HepG2 (cell line): ENCODE results near the gene MRFAP1L1. TPM values are rescaled to one million over a fixed set of nuclear protein-coding genes. Genes with fewer than 3 reads are reported as not detected.

ENCODE experiments used
- ARNT2 ChIP-seq: sonication (generic); formaldehyde crosslinking; IDR thresholded peaks from 2 replicates; pipeline ENCODE4 v1.8.0; 2022; ENCODE audit warnings: mild to moderate bottlenecking, low read depth, missing genetic modification reagents, moderate library complexity
- DNMT1 ChIP-seq: sonication (generic); formaldehyde crosslinking; IDR thresholded peaks from 2 replicates; pipeline ENCODE4 v1.5.1; 2020; ENCODE audit warnings: mild to moderate bottlenecking, missing genetic modification reagents
- DNMT3B ChIP-seq: conservative IDR thresholded peaks from 2 replicates; pipeline ENCODE4 v1.6.1; 2016; ENCODE audit warnings: missing biosample characterization, control low read depth
- IKZF4 ChIP-seq: sonication (generic); formaldehyde crosslinking; IDR thresholded peaks from 2 replicates; pipeline ENCODE4 v1.5.1; 2020; ENCODE audit warnings: borderline replicate concordance, mild to moderate bottlenecking, low read depth, missing genetic modification reagents; ENCODE audit errors: not compliant biosample characterization
- JUND ChIP-seq: sonication (generic); formaldehyde crosslinking; IDR thresholded peaks from 2 replicates; pipeline ENCODE4 v1.8.0; 2022; ENCODE audit warnings: mild to moderate bottlenecking, missing genetic modification reagents
- PPARG ChIP-seq: conservative IDR thresholded peaks from 2 replicates; pipeline ENCODE4 v1.6.1; 2016; ENCODE audit warnings: missing biosample characterization, missing genetic modification reagents
- RBM39 ChIP-seq: fragments of 200-400 bp; formaldehyde crosslinking; IDR thresholded peaks from one replicate; pipeline ENCODE4 v1.6.1; 2018; ENCODE audit warnings: antibody characterized with exemption, mild to moderate bottlenecking, low read depth, low read length; ENCODE audit not compliant: poor library complexity, severe bottlenecking
- RXRB ChIP-seq: IDR thresholded peaks from 2 replicates; pipeline ENCODE4 v1.6.1; 2016; ENCODE audit warnings: borderline replicate concordance, missing genetic modification reagents, missing compliant biosample characterization
- SMAD1 ChIP-seq: sonication (generic); formaldehyde crosslinking; IDR thresholded peaks from 2 replicates; pipeline ENCODE4 v1.4.0; 2020; ENCODE audit warnings: missing genetic modification reagents, low read depth, mild to moderate bottlenecking, borderline replicate concordance
- SNAPC2 ChIP-seq: sonication (generic); formaldehyde crosslinking; IDR thresholded peaks from 2 replicates; pipeline ENCODE4 v1.8.1; 2022; ENCODE audit warnings: mild to moderate bottlenecking, missing genetic modification reagents
- SP5 ChIP-seq: IDR thresholded peaks from 2 replicates; pipeline ENCODE4 v1.6.1; 2016; ENCODE audit warnings: low read depth, borderline replicate concordance
- TAF1 ChIP-seq: sonication (generic); formaldehyde crosslinking; IDR thresholded peaks from 2 replicates; pipeline ENCODE4 v1.4.0; 2020; ENCODE audit warnings: missing genetic modification reagents
- TGIF2 ChIP-seq: IDR thresholded peaks from 2 replicates; pipeline ENCODE4 v1.6.1; 2016; ENCODE audit warnings: control low read depth, missing compliant biosample characterization
- ZBTB20 ChIP-seq: sonication (generic); formaldehyde crosslinking; IDR thresholded peaks from 2 replicates; pipeline ENCODE4 v1.8.1; 2023; ENCODE audit warnings: missing genetic modification reagents, low read depth, mild to moderate bottlenecking, borderline replicate concordance
- ZNF335 ChIP-seq: sonication (generic); formaldehyde crosslinking; IDR thresholded peaks from 2 replicates; pipeline ENCODE4 v1.4.0; 2020; ENCODE audit warnings: missing genetic modification reagents
- ZNF564 ChIP-seq: sonication (generic); formaldehyde crosslinking; IDR thresholded peaks from 2 replicates; pipeline ENCODE4 v1.8.1; 2023; ENCODE audit warnings: mild to moderate bottlenecking, missing genetic modification reagents
- ZNF678 ChIP-seq: sonication (generic); formaldehyde crosslinking; IDR thresholded peaks from 2 replicates; pipeline ENCODE4 v1.4.0; 2020; ENCODE audit warnings: mild to moderate bottlenecking, missing genetic modification reagents
- ZSCAN22 ChIP-seq: sonication (generic); formaldehyde crosslinking; IDR thresholded peaks from 2 replicates; pipeline ENCODE4 v1.4.0; 2020; ENCODE audit warnings: mild to moderate bottlenecking, missing genetic modification reagents
- polyA plus RNA-seq, 8 experiments: library from polyadenylated mRNA; depleted of rRNA in 3 of 8; stranded (reverse) in 7 of 8; unstranded in 1 of 8; fragments of >200 nt; fragmentation: Illumina TruSeq in 4 of 8; extraction: Trizol in 4 of 8; gene quantifications; 2 replicates each; pipeline versions ENCODE4 v1.2.1 to v1.2.3, GENCODE V29; 2011 to 2016; ENCODE audit warnings: low read depth in 4 of 8, missing spikeins in 1 of 8, mixed read lengths in 1 of 8; ENCODE audit not compliant: insufficient read depth in 1 of 8
- total RNA-seq, 5 experiments: library from RNA; depleted of rRNA; stranded (reverse); fragments of >200 nt; fragmentation: Illumina TruSeq; extraction: Trizol; gene quantifications; 2 replicates each; pipeline ENCODE4 v1.2.3, GENCODE V29; 2016; ENCODE audit warnings: low read depth in 1 of 5
- TF ChIP-seq, protein P1 (sequence below): sonication (generic); formaldehyde crosslinking; IDR thresholded peaks from 2 replicates; pipeline ENCODE4 v1.4.0; 2020; ENCODE audit warnings: mild to moderate bottlenecking, missing genetic modification reagents, borderline replicate concordance
- TF ChIP-seq, protein P2 (sequence below): fragments of 450-650 bp; IDR thresholded peaks from 2 replicates; pipeline ENCODE4 v1.6.1; 2017; ENCODE audit warnings: mild to moderate bottlenecking
- TF ChIP-seq, protein P3 (sequence below): sonication (generic); formaldehyde crosslinking; conservative IDR thresholded peaks from 2 replicates; pipeline ENCODE4 v1.5.0; 2020; ENCODE audit warnings: missing genetic modification reagents
- TF ChIP-seq, protein P4 (sequence below): sonication (generic); formaldehyde crosslinking; IDR thresholded peaks from 2 replicates; pipeline ENCODE4 v1.8.1; 2023; ENCODE audit warnings: mild to moderate bottlenecking, inconsistent platforms, moderate library complexity, missing genetic modification reagents, borderline replicate concordance

Gene MRFAP1L1
- total and polyA plus RNA-seq, 2 of the 13 experiments (the other 11 are each of a cell fraction or from before 2014, with no cell fraction given), result 44.8 to 76.6 TPM

DNA sequence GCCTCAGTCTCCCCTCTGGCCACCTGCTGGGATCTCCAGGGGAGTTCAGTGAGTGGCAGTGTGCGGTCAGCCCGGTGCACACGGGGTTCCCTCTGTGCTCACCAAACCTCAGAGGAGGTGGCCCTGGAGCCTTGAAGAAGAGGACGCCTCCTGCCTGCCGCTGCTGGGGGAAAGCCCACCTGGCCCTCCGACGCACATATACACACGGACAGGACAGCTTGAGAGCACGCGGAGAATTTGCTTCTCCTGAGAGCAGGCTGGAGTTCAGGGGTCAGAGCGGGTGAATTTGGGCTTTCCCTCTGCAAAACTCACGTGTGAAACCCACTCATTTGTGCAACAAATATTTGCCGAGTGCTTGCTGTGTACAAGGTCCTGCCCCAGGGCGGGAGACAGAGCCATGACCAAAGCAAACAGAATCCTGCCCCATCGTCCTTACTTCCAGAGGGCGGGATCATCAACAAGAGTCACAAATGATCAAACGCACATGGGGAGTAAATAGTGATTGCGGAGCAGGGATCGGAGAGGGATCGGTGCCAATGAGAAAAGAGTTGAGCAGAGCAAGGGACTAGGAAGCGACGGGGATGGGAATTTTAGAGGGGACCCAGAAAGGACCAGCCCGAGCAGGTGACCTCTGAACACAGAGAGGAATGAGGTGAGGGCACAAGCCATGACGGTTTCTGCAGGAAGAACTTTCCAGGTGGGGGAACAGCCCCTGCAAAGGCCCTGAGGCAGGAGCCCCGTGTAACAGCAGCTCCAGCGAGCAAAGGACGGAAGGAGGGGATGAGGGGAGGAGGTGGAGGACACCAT, 23.9 kb upstream of the MRFAP1L1 start (continued):
- TF ChIP-seq ZNF335 (CRISPR knock-in tag) (peak; percentile 64; the same call in 1 of the 2 replicates), SP5 (CRISPR knock-in tag) (peak; percentile 97), ZNF564 (CRISPR knock-in tag) (peak; percentile 90; the same call in 1 of the 2 replicates), RBM39 (peak; percentile 45), PPARG (peak; percentile 79), DNMT1 (CRISPR knock-in tag) (no peak), JUND (CRISPR knock-in tag) (no peak), SNAPC2 (CRISPR knock-in tag) (0 out of 2 replicates have a peak, but pooled peaks have one; percentile 55), IKZF4 (CRISPR knock-in tag) (peak; percentile 23), RXRB (CRISPR knock-in tag) (peak; percentile 92), ZSCAN22 (peak; percentile 69; the same call in 1 of the 2 replicates), TGIF2 (CRISPR knock-in tag) (peak; percentile 35; the same call in 1 of the 2 replicates), SMAD1 (CRISPR knock-in tag) (no peak), DNMT3B (CRISPR knock-in tag) (no peak), ZNF678 (CRISPR knock-in tag) (0 out of 2 replicates have a peak, but pooled peaks have one; percentile 29), ARNT2 (CRISPR knock-in tag) (peak; percentile 84; the same call in 1 of the 2 replicates), ZBTB20 (CRISPR knock-in tag) (peak; percentile 65), TAF1 (no peak)
- TF ChIP-seq, protein P1, sequence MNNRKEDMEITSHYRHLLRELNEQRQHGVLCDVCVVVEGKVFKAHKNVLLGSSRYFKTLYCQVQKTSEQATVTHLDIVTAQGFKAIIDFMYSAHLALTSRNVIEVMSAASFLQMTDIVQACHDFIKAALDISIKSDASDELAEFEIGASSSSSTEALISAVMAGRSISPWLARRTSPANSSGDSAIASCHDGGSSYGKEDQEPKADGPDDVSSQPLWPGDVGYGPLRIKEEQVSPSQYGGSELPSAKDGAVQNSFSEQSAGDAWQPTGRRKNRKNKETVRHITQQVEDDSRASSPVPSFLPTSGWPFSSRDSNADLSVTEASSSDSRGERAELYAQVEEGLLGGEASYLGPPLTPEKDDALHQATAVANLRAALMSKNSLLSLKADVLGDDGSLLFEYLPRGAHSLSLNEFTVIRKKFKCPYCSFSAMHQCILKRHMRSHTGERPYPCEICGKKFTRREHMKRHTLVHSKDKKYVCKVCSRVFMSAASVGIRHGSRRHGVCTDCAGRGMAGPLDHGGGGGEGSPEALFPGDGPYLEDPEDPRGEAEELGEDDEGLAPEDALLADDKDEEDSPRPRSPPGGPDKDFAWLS (CRISPR knock-in tag), result 0 out of 2 replicates have a peak, but pooled peaks have one; percentile 82
- TF ChIP-seq, protein P2, sequence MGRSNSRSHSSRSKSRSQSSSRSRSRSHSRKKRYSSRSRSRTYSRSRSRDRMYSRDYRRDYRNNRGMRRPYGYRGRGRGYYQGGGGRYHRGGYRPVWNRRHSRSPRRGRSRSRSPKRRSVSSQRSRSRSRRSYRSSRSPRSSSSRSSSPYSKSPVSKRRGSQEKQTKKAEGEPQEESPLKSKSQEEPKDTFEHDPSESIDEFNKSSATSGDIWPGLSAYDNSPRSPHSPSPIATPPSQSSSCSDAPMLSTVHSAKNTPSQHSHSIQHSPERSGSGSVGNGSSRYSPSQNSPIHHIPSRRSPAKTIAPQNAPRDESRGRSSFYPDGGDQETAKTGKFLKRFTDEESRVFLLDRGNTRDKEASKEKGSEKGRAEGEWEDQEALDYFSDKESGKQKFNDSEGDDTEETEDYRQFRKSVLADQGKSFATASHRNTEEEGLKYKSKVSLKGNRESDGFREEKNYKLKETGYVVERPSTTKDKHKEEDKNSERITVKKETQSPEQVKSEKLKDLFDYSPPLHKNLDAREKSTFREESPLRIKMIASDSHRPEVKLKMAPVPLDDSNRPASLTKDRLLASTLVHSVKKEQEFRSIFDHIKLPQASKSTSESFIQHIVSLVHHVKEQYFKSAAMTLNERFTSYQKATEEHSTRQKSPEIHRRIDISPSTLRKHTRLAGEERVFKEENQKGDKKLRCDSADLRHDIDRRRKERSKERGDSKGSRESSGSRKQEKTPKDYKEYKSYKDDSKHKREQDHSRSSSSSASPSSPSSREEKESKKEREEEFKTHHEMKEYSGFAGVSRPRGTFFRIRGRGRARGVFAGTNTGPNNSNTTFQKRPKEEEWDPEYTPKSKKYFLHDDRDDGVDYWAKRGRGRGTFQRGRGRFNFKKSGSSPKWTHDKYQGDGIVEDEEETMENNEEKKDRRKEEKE, result no peak
- TF ChIP-seq, protein P3, sequence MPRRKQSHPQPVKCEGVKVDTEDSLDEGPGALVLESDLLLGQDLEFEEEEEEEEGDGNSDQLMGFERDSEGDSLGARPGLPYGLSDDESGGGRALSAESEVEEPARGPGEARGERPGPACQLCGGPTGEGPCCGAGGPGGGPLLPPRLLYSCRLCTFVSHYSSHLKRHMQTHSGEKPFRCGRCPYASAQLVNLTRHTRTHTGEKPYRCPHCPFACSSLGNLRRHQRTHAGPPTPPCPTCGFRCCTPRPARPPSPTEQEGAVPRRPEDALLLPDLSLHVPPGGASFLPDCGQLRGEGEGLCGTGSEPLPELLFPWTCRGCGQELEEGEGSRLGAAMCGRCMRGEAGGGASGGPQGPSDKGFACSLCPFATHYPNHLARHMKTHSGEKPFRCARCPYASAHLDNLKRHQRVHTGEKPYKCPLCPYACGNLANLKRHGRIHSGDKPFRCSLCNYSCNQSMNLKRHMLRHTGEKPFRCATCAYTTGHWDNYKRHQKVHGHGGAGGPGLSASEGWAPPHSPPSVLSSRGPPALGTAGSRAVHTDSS, result no peak
- TF ChIP-seq, protein P4, sequence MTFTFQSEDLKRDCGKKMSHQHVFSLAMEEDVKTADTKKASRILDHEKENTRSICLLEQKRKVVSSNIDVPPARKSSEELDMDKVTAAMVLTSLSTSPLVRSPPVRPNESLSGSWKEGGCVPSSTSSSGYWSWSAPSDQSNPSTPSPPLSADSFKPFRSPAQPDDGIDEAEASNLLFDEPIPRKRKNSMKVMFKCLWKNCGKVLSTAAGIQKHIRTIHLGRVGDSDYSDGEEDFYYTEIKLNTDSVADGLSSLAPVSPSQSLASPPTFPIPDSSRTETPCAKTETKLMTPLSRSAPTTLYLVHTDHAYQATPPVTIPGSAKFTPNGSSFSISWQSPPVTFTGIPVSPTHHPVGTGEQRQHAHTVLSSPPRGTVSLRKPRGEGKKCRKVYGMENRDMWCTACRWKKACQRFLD (CRISPR knock-in tag), result peak; percentile 43; the same call in 1 of the 2 replicates
